ENCODE results near the gene MTHFD1.
"Not testable (repeated sequence)": the region's sequence is repeated elsewhere in the genome, so short reads cannot be mapped to it uniquely, and the experiment has no call there.

Gene MTHFD1

DNA sequence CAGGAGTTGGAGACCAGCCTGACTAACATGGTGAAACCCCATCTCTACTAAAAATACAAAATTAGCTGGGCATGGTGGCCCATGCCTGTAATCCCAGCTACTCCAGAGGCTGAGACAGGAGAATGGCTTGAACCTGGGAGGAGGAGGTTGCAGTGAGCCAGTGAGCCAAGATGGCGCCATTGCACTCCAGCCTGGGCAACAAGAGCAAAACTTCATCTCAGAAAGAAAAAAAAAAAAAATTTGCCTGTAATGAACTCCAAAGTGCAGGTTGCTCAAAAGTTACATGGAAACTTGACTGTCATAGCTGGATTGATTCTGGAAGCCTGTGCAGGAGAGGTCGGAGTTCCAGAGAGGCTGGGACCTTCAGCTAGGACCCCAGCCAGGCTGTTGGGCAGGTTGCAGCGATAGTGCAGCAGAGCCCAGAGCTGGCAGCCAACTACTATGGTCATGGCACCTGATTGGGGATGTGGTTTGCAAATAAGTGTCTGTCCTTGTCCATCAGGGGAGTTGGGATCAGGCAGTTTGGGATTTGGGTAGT, 5.1 kb downstream of the MTHFD1 start:
- not testable (repeated sequence) for H3K9me3 Mint-ChIP-seq; H3K4me3 Mint-ChIP-seq; H3K27me3 Mint-ChIP-seq (ENCODE audit: low read depth)
- Mint-ChIP-seq H3K27ac (peak overlapping the region; percentile 7), H3K36me3 (ENCODE audit: low read depth) (peaks cover 35% of the 10 kb centered on the region), H3K4me1 (ENCODE audit: low read depth) (peaks cover 51% of the 10 kb centered on the region)

DNA sequence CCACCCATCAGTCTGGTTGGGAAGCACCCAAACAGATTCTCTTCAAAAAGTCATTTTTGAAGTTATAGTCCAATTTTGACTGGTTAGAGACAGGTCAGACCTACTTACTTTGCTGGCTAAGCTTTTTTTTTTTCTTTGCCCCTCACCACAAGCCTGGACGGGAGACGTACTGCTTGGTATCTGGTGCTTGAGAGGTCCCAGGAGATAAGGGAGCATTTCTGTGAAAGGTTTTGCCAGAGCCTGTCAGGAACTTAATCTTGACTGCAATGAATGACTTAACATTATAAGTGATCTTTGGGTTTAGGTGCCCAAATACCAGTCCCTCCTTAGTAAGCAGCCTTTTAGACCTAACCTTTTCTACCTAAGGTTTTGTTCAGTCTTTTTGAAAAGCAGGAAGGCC, 6.3 kb downstream of the MTHFD1 start:
- Mint-ChIP-seq H3K9me3 (no peaks in the 10 kb centered on the region), H3K4me1 (ENCODE audit: low read depth) (peaks cover 50% of the 10 kb centered on the region), H3K27me3 (ENCODE audit: low read depth) (no peaks in the 10 kb centered on the region), H3K4me3 (no peak overlapping the region), H3K27ac (peak overlapping the region; percentile 31), H3K36me3 (ENCODE audit: low read depth) (peaks cover 33% of the 10 kb centered on the region)

DNA sequence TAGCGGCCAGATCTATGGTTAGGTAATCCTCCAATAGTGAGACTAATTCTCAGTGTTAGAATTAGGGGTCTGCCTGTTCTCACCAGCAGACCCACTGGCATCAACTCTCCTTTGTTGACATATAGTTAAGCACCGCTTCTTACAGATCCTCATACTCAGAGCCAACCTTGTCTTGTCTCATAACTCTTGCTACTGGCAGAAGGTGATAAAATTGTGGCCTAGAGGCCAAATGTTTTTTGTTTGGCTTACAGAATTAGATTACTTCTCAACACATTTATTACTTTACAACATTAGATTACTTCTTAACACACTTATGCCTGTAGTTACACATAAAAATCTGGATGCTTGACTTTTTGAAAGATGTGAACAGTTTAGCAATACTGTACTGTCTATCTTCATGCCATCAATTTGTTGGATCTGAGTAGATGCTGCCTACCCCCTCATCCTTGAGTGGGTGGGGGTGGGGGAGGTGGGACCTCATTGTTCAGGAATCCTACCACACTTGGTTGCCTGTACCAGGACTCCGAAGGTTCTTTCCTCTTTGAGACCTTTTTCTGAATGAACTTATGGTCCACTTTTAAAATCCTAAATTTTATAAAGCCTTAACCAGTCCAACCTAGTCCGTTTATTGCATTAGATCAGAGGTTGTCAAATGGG, 7.0 kb downstream of the MTHFD1 start:
- Mint-ChIP-seq H3K27ac (peak overlapping the region; percentile 31), H3K36me3 (ENCODE audit: low read depth) (peaks cover 33% of the 10 kb centered on the region), H3K9me3 (no peaks in the 10 kb centered on the region), H3K4me1 (ENCODE audit: low read depth) (peaks cover 45% of the 10 kb centered on the region), H3K4me3 (no peak overlapping the region), H3K27me3 (ENCODE audit: low read depth) (no peaks in the 10 kb centered on the region)

DNA sequence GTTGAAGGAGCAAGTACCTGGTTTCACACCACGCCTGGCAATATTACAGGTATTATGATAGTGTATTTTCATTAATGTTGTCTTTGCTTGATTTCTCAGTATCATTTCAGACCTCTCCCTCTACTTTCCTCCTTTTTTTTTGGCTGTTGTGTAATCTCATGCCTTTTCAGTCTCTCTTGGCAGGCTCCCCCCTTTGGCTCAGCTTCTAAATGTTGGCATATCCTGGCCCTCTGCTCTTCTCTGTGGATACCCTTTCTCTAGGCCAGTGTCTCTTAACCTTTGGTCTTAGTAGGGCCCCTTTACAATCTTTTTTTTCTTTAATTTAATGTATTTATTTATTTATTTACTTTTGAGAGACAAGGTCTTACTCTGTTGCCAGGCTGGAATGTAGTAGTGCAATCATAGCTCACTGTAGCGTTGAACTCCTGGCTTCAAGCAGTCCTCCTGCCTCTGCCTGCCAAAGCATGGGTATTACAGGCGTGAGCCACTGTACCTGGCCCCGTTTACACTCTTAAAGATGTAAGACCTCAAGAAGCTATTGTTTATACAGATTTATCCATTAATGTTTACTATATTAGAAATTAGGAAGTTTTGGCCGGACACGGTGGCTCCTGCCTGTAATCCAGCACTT, 12.8 kb downstream of the MTHFD1 start:
- Mint-ChIP-seq H3K4me3 (no peak overlapping the region), H3K27ac (no peak overlapping the region), H3K36me3 (ENCODE audit: low read depth) (peaks cover 29% of the 10 kb centered on the region), H3K9me3 (no peaks in the 10 kb centered on the region), H3K27me3 (ENCODE audit: low read depth) (no peaks in the 10 kb centered on the region), H3K4me1 (ENCODE audit: low read depth) (peaks cover 12% of the 10 kb centered on the region)

DNA sequence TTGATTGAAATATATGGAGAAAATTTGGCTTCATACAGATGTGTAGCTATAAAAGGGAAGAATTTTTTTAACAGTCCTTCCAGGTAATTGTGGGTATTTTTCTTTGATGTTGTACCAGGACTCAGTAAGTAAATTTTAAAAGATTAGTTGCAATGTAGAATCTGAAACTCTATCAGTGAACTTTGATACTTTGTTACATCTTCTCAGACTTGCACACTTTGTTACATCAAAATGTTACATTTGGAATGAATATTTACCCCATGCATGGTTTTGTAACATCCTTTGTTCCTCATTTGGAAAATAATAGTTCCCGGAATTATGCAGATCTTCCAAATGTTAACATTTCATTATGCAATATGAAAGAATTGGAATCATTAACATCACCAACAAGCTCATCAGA, 13.8 kb downstream of the MTHFD1 start:
- no peaks in the 10 kb centered on the region for H3K27me3 Mint-ChIP-seq (ENCODE audit: low read depth)
- no peak overlapping the region for H3K27ac Mint-ChIP-seq
- H3K36me3 Mint-ChIP-seq (ENCODE audit: low read depth): peaks cover 29% of the 10 kb centered on the region
- H3K4me1 Mint-ChIP-seq (ENCODE audit: low read depth): peaks cover 16% of the 10 kb centered on the region
- H3K4me3 Mint-ChIP-seq: no peak overlapping the region
- H3K9me3 Mint-ChIP-seq: no peaks in the 10 kb centered on the region

DNA sequence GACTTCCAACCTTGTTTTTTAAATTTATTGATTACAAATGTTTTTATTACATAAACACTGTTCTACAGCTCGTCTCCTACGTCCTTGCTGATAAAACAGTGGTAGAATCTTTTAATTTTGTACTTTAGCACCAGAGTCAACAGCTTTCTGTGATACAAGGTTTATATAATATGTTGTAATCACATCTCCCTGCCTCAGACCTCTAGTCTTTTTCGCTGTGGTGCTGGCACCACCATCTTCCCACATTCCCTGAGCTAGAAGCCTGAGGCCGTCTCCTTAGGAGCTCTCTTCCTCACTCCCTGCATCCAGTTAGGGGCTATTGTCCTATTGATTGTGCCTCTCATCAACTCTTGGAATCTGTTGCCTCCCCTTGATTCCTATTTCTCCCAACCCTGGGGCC, 17.1 kb downstream of the MTHFD1 start:
- Mint-ChIP-seq H3K4me1 (ENCODE audit: low read depth) (peaks cover 14% of the 10 kb centered on the region), H3K27me3 (ENCODE audit: low read depth) (no peaks in the 10 kb centered on the region), H3K27ac (no peak overlapping the region), H3K36me3 (ENCODE audit: low read depth) (peaks cover 25% of the 10 kb centered on the region), H3K4me3 (no peak overlapping the region), H3K9me3 (no peaks in the 10 kb centered on the region)

DNA sequence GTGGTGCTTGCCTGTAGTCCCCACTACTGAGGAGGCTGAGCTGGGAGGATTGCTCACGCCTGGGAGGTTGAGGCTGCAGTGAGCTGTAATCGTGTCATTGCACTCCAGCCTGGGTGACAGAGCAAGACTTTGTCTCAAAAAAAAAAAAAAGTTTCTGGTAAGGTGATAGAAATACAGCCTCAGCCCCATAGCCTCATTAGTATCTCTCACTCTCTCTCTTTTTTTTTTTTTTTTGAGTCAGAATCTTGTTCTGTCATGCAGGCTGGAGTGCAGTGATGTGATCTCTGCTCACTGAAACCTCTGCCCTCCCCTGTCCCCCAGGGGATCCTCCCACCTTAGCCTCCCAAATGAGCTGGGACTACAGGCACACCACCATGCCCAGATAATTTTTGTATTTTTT, 19.2 kb downstream of the MTHFD1 start:
- Mint-ChIP-seq H3K4me3 (no peak overlapping the region), H3K4me1 (ENCODE audit: low read depth) (peaks cover 22% of the 10 kb centered on the region), H3K27me3 (ENCODE audit: low read depth) (no peaks in the 10 kb centered on the region), H3K9me3 (no peaks in the 10 kb centered on the region), H3K36me3 (ENCODE audit: low read depth) (peaks cover 32% of the 10 kb centered on the region), H3K27ac (no peak overlapping the region)

DNA sequence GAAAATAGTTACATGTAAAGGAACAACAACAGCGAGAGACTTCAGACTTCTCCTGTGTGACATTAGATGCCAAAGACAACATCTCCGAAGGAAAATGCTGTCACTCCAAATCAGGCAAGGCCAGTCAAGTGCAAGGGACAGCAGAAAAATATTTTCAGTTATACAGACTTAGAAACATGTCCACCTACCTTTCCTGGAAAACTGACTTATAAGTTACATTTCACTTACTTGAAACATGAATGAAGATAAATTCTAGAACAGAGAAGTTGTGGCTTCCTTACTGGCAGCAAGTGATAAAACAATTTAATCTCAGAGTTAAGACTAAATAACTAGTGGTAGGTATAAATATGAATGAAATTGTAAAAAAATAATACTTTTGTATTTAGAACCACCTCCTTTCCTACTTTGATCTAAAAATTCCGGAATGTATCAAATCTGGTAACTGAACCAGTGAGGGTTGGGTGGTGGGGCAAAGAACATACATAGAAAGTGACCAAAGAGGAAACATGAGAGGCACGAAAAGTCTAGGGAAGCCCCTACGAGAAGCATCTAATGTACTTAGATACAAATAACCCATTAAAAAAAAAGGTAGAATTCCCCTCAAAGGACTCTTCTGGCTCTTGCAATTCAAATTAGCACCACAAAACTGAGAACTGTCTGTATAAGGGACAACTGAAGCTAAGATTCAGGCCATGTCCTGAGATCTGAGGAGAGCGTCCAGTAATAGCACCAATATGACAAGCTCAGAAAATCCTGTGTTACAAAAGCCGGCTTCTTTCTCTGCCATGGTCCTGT, 21.2 kb downstream of the MTHFD1 start:
- Mint-ChIP-seq H3K4me3 (no peak overlapping the region), H3K27ac (no peak overlapping the region), H3K4me1 (ENCODE audit: low read depth) (peaks cover 21% of the 10 kb centered on the region), H3K36me3 (ENCODE audit: low read depth) (peaks cover 27% of the 10 kb centered on the region), H3K27me3 (ENCODE audit: low read depth) (no peaks in the 10 kb centered on the region), H3K9me3 (no peaks in the 10 kb centered on the region)

DNA sequence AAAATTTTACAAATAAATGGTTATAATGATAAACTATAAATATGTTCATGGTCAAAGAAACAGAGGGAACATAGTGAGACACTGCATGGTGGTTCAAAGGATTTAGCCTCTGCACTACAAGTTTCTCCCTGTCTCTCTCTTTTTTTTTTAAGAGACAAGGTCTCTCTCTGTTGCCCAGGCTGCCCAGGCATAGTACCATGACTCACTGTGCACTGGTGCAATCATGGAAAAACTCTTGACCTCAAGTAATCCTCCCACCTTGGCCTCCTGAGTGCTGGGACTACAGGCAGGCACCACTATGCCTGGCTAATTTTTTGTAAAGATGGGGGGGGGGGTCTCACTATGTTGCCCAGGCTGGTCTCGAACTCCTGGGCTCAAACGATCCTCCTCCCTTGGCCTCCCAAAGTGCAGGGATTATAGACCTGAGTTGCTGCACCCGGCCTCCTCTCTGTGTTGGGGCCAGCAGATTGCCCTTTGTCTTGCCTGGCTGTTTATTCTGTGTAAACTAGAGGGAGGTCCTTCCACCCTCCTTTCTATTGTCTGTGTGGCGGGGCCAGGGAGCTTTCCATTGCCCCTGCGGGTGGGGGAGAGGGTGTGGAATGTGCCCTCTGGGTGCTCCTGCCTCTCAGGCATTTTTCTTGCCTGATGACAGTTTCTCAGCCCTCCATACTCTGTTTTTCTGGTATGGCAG, 22.1 kb downstream of the MTHFD1 start:
- H3K36me3 Mint-ChIP-seq (ENCODE audit: low read depth): peaks cover 23% of the 10 kb centered on the region
- H3K4me1 Mint-ChIP-seq (ENCODE audit: low read depth): peaks cover 19% of the 10 kb centered on the region
- no peak overlapping the region for H3K27ac Mint-ChIP-seq
- no peaks in the 10 kb centered on the region for H3K27me3 Mint-ChIP-seq (ENCODE audit: low read depth)
- H3K9me3 Mint-ChIP-seq: no peaks in the 10 kb centered on the region
- no peak overlapping the region for H3K4me3 Mint-ChIP-seq

DNA sequence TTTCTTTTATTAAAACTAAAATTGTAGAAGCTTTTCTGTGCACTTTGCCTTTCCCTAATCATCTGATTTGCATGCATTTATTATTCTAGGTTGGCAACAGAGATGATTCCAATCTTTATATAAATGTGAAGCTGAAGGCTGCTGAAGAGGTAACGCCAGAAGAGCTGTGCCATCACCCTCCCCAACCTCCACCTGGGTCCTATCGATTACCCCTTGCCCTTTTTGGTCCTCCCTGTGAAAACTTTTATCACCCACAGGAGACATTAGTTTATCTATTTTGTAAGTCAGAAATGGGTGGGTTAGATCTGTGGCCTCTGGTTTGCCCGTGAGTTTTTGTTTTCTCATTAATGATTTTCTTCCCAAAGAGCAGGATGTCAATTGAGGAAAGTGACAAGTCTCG, 22.8 kb downstream of the MTHFD1 start:
- H3K4me3 Mint-ChIP-seq: no peak overlapping the region
- H3K4me1 Mint-ChIP-seq (ENCODE audit: low read depth): peaks cover 19% of the 10 kb centered on the region
- H3K36me3 Mint-ChIP-seq (ENCODE audit: low read depth): peaks cover 24% of the 10 kb centered on the region
- H3K27ac Mint-ChIP-seq: no peak overlapping the region
- H3K9me3 Mint-ChIP-seq: no peaks in the 10 kb centered on the region
- no peaks in the 10 kb centered on the region for H3K27me3 Mint-ChIP-seq (ENCODE audit: low read depth)

DNA sequence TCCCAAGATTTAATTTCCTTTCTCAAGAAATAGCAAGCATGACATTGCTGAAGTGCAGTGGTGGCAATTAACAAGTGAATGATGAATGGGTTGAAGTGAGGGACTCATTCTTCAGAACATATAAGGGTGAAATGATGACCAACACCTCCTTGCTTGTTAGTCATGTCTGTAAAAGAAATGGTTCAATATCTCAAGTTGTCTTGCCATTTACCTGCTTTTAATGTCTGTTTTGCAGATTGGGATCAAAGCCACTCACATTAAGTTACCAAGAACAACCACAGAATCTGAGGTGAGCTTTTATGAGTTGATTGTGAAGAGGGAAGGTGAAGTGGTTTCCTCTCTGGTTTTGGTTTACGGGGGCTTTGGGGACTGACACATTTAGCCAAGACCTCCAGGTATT, 24.1 kb downstream of the MTHFD1 start:
- peaks cover 15% of the 10 kb centered on the region for H3K4me1 Mint-ChIP-seq (ENCODE audit: low read depth)
- H3K27ac Mint-ChIP-seq: no peak overlapping the region
- H3K9me3 Mint-ChIP-seq: no peaks in the 10 kb centered on the region
- H3K36me3 Mint-ChIP-seq (ENCODE audit: low read depth): peaks cover 25% of the 10 kb centered on the region
- no peaks in the 10 kb centered on the region for H3K27me3 Mint-ChIP-seq (ENCODE audit: low read depth)
- no peak overlapping the region for H3K4me3 Mint-ChIP-seq

DNA sequence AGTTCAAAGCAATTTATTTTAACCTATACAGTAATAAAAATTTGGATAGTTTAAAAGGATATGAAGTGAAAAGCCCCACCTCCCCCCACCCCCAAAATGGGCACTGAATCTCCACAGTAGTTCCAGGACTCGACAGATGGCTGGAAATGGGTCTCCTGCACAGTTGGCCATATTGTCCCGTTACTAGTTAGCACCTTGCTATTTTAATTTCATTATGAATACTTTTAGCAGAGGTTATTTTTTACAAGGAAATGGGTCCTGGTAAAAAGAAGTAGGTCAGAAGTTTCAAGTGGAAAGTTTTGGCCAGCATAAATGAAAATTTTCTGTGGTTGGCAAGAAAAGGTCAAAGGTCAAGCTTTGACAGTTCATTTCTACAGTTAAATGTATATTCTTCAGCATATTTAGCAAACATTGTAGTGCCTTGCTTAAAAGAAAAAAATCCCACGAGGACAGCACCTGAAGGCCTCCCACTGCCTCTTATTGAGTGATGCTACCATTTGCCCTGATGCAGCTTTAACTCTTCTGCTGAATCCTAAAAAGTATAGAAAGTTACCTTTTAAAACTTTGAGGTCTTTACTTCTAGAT, 28.3 kb downstream of the MTHFD1 start:
- no peak overlapping the region for H3K27ac Mint-ChIP-seq
- H3K4me3 Mint-ChIP-seq: no peak overlapping the region
- no peaks in the 10 kb centered on the region for H3K9me3 Mint-ChIP-seq
- peaks cover 40% of the 10 kb centered on the region for H3K36me3 Mint-ChIP-seq (ENCODE audit: low read depth)
- no peaks in the 10 kb centered on the region for H3K27me3 Mint-ChIP-seq (ENCODE audit: low read depth)
- H3K4me1 Mint-ChIP-seq (ENCODE audit: low read depth): peaks cover 12% of the 10 kb centered on the region

DNA sequence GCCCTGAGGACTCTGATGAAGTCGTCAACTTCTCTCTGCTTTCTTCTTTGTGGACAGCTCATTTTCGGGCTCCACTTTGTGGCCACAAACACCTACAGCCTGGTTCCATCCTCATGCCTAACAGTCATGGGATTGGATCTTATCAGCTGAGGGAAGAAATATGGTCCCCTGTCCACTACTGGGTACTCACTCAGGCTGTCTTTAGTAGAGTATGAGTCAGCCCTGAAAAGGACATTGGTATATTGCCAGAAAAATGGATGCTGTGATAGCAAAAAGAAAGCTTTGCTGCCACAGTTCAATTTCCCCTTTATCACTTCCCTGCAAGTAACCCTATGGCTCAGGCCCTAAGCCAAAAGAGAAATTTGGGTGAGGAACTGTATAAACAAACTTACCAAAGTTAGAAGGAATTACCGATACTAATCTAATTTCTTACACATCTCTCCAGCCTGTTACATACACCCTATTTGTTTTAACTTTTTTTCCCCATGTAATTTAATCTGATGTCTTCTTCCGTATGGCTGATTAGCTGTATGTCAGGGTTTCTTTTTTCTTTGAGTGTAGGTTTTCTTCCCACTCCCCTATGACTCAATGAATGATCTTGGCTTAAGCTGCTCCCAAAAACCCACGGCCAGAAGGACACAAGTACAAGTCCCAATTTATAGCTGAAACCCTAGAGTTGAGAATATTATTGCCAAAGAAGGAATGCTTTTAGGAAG, 29.1 kb downstream of the MTHFD1 start:
- Mint-ChIP-seq H3K4me1 (ENCODE audit: low read depth) (peaks cover 7% of the 10 kb centered on the region), H3K27ac (no peak overlapping the region), H3K4me3 (no peak overlapping the region), H3K36me3 (ENCODE audit: low read depth) (peaks cover 38% of the 10 kb centered on the region), H3K27me3 (ENCODE audit: low read depth) (no peaks in the 10 kb centered on the region), H3K9me3 (no peaks in the 10 kb centered on the region)

DNA sequence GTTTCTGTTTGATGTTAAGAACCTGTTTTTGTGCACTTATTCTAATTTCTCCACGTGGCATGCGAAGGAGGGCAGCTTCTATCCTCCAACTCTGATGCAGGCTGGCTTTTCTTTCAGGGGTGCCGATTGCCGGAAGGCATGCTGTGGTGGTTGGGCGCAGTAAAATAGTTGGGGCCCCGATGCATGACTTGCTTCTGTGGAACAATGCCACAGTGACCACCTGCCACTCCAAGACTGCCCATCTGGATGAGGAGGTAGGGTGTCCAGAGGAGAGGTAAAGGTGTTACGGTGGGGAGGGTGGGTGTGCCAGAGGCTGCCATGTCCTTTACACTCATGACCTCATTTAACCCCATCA, 29.6 kb downstream of the MTHFD1 start:
- no peaks in the 10 kb centered on the region for H3K27me3 Mint-ChIP-seq (ENCODE audit: low read depth)
- H3K9me3 Mint-ChIP-seq: no peaks in the 10 kb centered on the region
- H3K4me1 Mint-ChIP-seq (ENCODE audit: low read depth): peaks cover 9% of the 10 kb centered on the region
- H3K27ac Mint-ChIP-seq: no peak overlapping the region
- H3K4me3 Mint-ChIP-seq: no peak overlapping the region
- H3K36me3 Mint-ChIP-seq (ENCODE audit: low read depth): peaks cover 41% of the 10 kb centered on the region
